Mesenchymal stem cell (in vitro differentiated cells and primary cell): ENCODE measurements around the gene BCAS1.
A peak's percentile ranks its signal among the peaks of the same experiment; 100 is the strongest.

ENCODE experiments used
- DNase-seq: peaks from one replicate; pipeline ENCODE4 v3.0.0-alpha.2; 2013
- H2AFZ ChIP-seq: one replicate; pipeline ENCODE4 v1.6.1; 2013; ENCODE audit warnings: low read depth, mild to moderate bottlenecking, control low read depth, inconsistent platforms, low read length, moderate library complexity
- H2AK5ac ChIP-seq: 2 replicates; pipeline ENCODE4 v1.6.1; 2013; ENCODE audit warnings: low read length, moderate library complexity, mild to moderate bottlenecking, inconsistent platforms; ENCODE audit not compliant: severe bottlenecking
- H2BK120ac ChIP-seq: one replicate; pipeline ENCODE4 v1.6.1; 2013; ENCODE audit warnings: low read depth, mild to moderate bottlenecking, inconsistent platforms, low read length, moderate library complexity
- H2BK12ac ChIP-seq, 2 experiments: one replicate each; pipeline ENCODE4 v1.6.1; 2013; ENCODE audit warnings: inconsistent platforms in 2 of 2, low read length in 2 of 2, mild to moderate bottlenecking in 2 of 2, moderate library complexity in 2 of 2, control low read depth in 1 of 2
- H2BK15ac ChIP-seq: one replicate; pipeline ENCODE4 v1.6.1; 2013; ENCODE audit warnings: mild to moderate bottlenecking, low read depth, inconsistent platforms; ENCODE audit not compliant: poor library complexity, severe bottlenecking
- H2BK5ac ChIP-seq: 2 replicates; pipeline ENCODE4 v1.6.1; 2013; ENCODE audit warnings: low read depth, mild to moderate bottlenecking, low read length, control low read depth, inconsistent platforms; ENCODE audit not compliant: poor library complexity, severe bottlenecking
- H3K14ac ChIP-seq, 2 experiments: one replicate each; pipeline ENCODE4 v1.6.1; 2013; ENCODE audit warnings: inconsistent platforms in 2 of 2, low read length in 2 of 2, control low read depth in 1 of 2, mild to moderate bottlenecking in 1 of 2, moderate library complexity in 1 of 2
- H3K18ac ChIP-seq, 2 experiments: one replicate each; pipeline ENCODE4 v1.6.1; 2013; ENCODE audit warnings: inconsistent platforms in 2 of 2, low read length in 2 of 2, control low read depth in 1 of 2, low read depth in 1 of 2, mild to moderate bottlenecking in 1 of 2
- H3K23ac ChIP-seq, 2 experiments: one replicate each; pipeline ENCODE4 v1.6.1; 2013; ENCODE audit warnings: inconsistent platforms in 2 of 2, low read length in 2 of 2, mild to moderate bottlenecking in 2 of 2, moderate library complexity in 2 of 2, control low read depth in 1 of 2
- H3K27ac ChIP-seq: 2 replicates; pipeline ENCODE4 v1.5.1; 2013; ENCODE audit warnings: mild to moderate bottlenecking, moderate library complexity, low read length, control low read depth, inconsistent platforms; ENCODE audit not compliant: poor library complexity, severe bottlenecking
- H3K27me3 ChIP-seq, 2 experiments: 2 replicates each; pipeline versions ENCODE4 v1.6.1 to v1.7.0; 2013; ENCODE audit warnings: low read length in 2 of 2, mild to moderate bottlenecking in 2 of 2, moderate library complexity in 2 of 2, control low read depth in 1 of 2, inconsistent platforms in 1 of 2; ENCODE audit not compliant: control insufficient read depth in 1 of 2, insufficient read depth in 1 of 2
- H3K36me3 ChIP-seq, 2 experiments: 2 replicates each; pipeline versions ENCODE4 v1.6.1 to v1.7.0; 2013; ENCODE audit warnings: low read length in 2 of 2, control low read depth in 1 of 2, inconsistent platforms in 1 of 2, low read depth in 1 of 2, mild to moderate bottlenecking in 1 of 2; ENCODE audit not compliant: insufficient read depth in 2 of 2, control insufficient read depth in 1 of 2
- H3K4ac ChIP-seq, 2 experiments: one replicate each; pipeline ENCODE4 v1.6.1; 2013; ENCODE audit warnings: inconsistent platforms in 2 of 2, low read length in 2 of 2, mild to moderate bottlenecking in 2 of 2, moderate library complexity in 2 of 2, control low read depth in 1 of 2, low read depth in 1 of 2
- H3K4me1 ChIP-seq: 2 replicates; pipeline ENCODE4 v1.6.1; 2013; ENCODE audit warnings: low read depth, low read length, control low read depth; ENCODE audit not compliant: control insufficient read depth, insufficient read depth
- H3K4me2 ChIP-seq: 2 replicates; pipeline ENCODE4 v1.6.1; 2013; ENCODE audit warnings: low read length, mild to moderate bottlenecking, inconsistent platforms; ENCODE audit not compliant: poor library complexity, severe bottlenecking
- H3K4me3 ChIP-seq, 2 experiments: 2 replicates each; pipeline versions ENCODE4 v1.5.1 to v1.7.0; 2013; ENCODE audit warnings: low read length in 2 of 2, mild to moderate bottlenecking in 2 of 2, control low read depth in 1 of 2, low read depth in 1 of 2; ENCODE audit not compliant: insufficient read depth in 1 of 2
- H3K79me1 ChIP-seq: replicated peaks from 2 replicates; pipeline ENCODE4 v1.6.1; 2013; ENCODE audit warnings: mild to moderate bottlenecking, control low read depth, low read length, inconsistent platforms; ENCODE audit not compliant: poor library complexity, severe bottlenecking
- H3K9ac ChIP-seq: 2 replicates; pipeline ENCODE4 v1.7.0; 2013; ENCODE audit warnings: mild to moderate bottlenecking, low read length, moderate library complexity
- H3K9me3 ChIP-seq: 2 replicates; pipeline ENCODE4 v1.7.0; 2013; ENCODE audit warnings: mild to moderate bottlenecking, low read length; ENCODE audit not compliant: control insufficient read depth
- H4K8ac ChIP-seq: one replicate; pipeline ENCODE4 v1.6.1; 2013; ENCODE audit warnings: inconsistent platforms, mild to moderate bottlenecking, low read length, moderate library complexity
- H4K91ac ChIP-seq: one replicate; pipeline ENCODE4 v1.6.1; 2013; ENCODE audit warnings: mild to moderate bottlenecking, low read length, inconsistent platforms
- WGBS: methylation state at CpG from one replicate; pipeline ENCODE4 v1.1.7; 2013; ENCODE audit warnings: mixed read lengths; 5-methylcytosine and 5-hydroxymethylcytosine counted together

Gene BCAS1

GRCh38 chr20:53944796-53945195, 125.6 kb downstream of the BCAS1 start:
- Histone ChIP-seq H4K91ac (no peak overlapping the region), H3K4me3 (no peak overlapping the region), H3K14ac (no peak overlapping the region), H3K27ac (no peak overlapping the region), H3K79me1 (no peaks in the 10 kb centered on the region), H3K23ac (no peak overlapping the region), H2AK5ac (no peak overlapping the region), H3K9ac (no peak overlapping the region), H3K4me1 (peaks cover 10% of the 10 kb centered on the region), H4K8ac (no peak overlapping the region), H2BK15ac (no peak overlapping the region), H3K36me3 (no peaks in the 10 kb centered on the region), H3K27me3 (no peaks in the 10 kb centered on the region), H2AFZ (no peak overlapping the region), H2BK12ac (no peak overlapping the region), H3K4ac (no peak overlapping the region), H2BK5ac (no peak overlapping the region), H2BK120ac (no peak overlapping the region), H3K9me3 (no peaks in the 10 kb centered on the region), H3K4me2 (no peak overlapping the region), H3K18ac (no peak overlapping the region)
- 96% methylated on average over 7 of the region's 7 CpGs for WGBS
- DNase-seq: no peak

GRCh38 chr20:53943522-53944291, 126.7 kb downstream of the BCAS1 start:
- Histone ChIP-seq H3K14ac (no peak overlapping the region), H2BK15ac (no peak overlapping the region), H3K9ac (peak overlapping the region; percentile 86), H4K91ac (no peak overlapping the region), H3K36me3 (no peaks in the 10 kb centered on the region), H3K4me1 (peaks cover 6% of the 10 kb centered on the region), H3K4me3 (peak overlapping the region in 1 of 2 experiments; percentile 65), H2AFZ (no peak overlapping the region), H2BK5ac (no peak overlapping the region), H3K4ac (no peak overlapping the region), H2BK120ac (no peak overlapping the region), H2BK12ac (no peak overlapping the region), H4K8ac (no peak overlapping the region), H3K79me1 (no peaks in the 10 kb centered on the region), H3K18ac (no peak overlapping the region), H3K4me2 (no peak overlapping the region), H3K27ac (no peak overlapping the region), H3K9me3 (no peaks in the 10 kb centered on the region), H3K23ac (no peak overlapping the region), H3K27me3 (no peaks in the 10 kb centered on the region), H2AK5ac (no peak overlapping the region)
- WGBS: 53% methylated on average over 9 of the region's 11 CpGs
- DNase-seq: peak; percentile 51

- Histone ChIP-seq H3K14ac (no peak overlapping the region), H2AFZ (no peak overlapping the region), H3K9me3 (no peaks in the 10 kb centered on the region), H2BK5ac (no peak overlapping the region), H3K27me3 (no peaks in the 10 kb centered on the region), H3K9ac (peak overlapping the region; percentile 86), H3K27ac (no peak overlapping the region), H4K91ac (no peak overlapping the region), H3K36me3 (no peaks in the 10 kb centered on the region), H2BK120ac (no peak overlapping the region), H3K23ac (no peak overlapping the region), H3K79me1 (no peaks in the 10 kb centered on the region), H3K4ac (no peak overlapping the region), H3K18ac (no peak overlapping the region), H2BK12ac (no peak overlapping the region), H3K4me1 (peaks cover 6% of the 10 kb centered on the region), H3K4me3 (no peak overlapping the region), H3K4me2 (no peak overlapping the region), H2AK5ac (no peak overlapping the region), H2BK15ac (no peak overlapping the region), H4K8ac (no peak overlapping the region)
- 95% methylated on average over 3 of the region's 3 CpGs for WGBS
- no peak for DNase-seq
Measured at GRCh38 chr20:53942973-53943372, 127.4 kb downstream of the BCAS1 start.

GRCh38 chr20:53942472-53942816, 128.0 kb downstream of the BCAS1 start:
- Histone ChIP-seq H2AK5ac (no peak overlapping the region), H3K27ac (no peak overlapping the region), H2AFZ (no peak overlapping the region), H3K4me2 (no peak overlapping the region), H4K8ac (peak overlapping the region; percentile 88), H3K4me1 (peaks cover 6% of the 10 kb centered on the region), H3K23ac (no peak overlapping the region), H2BK120ac (no peak overlapping the region), H3K27me3 (no peaks in the 10 kb centered on the region), H2BK5ac (no peak overlapping the region), H3K4me3 (no peak overlapping the region), H3K4ac (peak overlapping the region; percentile 7 to 13), H3K14ac (no peak overlapping the region), H3K18ac (no peak overlapping the region), H2BK12ac (peak overlapping the region; percentile 78 to 79), H3K79me1 (no peaks in the 10 kb centered on the region), H4K91ac (no peak overlapping the region), H2BK15ac (no peak overlapping the region), H3K36me3 (no peaks in the 10 kb centered on the region), H3K9me3 (no peaks in the 10 kb centered on the region), H3K9ac (no peak overlapping the region)
- DNase-seq: no peak
- 87% methylated on average over 6 of the region's 6 CpGs for WGBS
